SK-N-DZ (cell line): ENCODE results near the gene BRD3OS.
"Not testable (repeated sequence)": the region's sequence is repeated elsewhere in the genome, so short reads cannot be mapped to it uniquely, and the experiment has no call there.

Source experiments
- DNase-seq: peaks from one replicate; pipeline ENCODE4 v3.0.0-alpha.2; 2015; ENCODE audit warnings: low spot score

The BRD3OS gene

DNA sequence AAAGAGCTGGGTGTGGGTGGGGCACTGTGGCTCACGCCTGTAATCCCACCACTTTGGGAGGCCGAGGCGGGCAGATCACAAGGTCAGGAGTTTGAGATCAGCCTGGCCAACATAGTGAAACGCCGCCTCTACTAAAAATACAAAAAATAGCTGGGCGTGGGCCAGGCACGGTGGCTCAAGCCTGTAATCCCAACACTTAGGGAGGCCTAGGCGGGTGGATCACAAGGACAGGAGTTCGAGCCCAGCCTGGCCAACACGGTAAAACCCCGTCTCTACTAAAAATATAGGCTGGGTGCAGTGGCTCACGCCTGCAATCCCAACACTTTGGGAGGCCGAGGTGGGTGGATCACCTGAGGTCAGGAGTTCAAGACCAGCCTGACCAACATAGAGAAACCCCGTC, 36.5 kb upstream of the BRD3OS start:
- not testable (repeated sequence) for DNase-seq

DNA sequence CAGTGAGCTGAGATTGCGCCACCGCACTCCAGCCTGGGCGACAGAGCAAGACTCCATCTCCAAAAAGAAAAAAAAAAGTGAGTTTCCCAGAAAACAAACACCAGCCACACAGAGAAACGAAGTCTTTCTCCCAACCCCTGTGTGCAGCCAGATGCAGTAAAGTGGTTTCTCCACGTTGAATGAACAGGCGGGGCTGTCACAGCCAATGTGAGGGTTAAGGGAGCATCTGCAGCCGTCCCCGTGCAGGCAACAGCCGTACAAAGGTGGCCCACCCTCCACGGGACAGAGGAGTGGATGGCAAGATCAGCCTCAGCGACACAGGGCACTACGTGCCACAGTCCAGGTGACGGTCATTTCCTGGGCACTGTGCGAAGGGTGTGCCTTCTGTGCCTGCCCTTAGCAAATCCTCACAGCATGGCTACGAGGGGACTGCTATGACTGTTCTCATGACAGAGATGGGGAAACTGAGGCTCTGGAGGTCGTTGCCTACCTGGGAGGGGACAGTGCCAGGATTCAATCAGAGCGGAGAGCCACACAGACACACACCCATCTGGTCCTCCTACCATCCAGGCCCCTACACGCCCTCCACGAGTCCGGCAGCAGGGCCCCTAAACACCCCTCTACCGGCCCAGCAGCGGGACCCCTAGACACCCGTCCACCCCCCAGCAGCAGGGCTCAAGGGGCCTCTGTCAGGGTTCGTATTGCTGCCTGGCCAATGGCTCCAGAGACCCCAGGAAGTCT, 35.5 kb upstream of the BRD3OS start:
- DNase-seq = no peak

DNA sequence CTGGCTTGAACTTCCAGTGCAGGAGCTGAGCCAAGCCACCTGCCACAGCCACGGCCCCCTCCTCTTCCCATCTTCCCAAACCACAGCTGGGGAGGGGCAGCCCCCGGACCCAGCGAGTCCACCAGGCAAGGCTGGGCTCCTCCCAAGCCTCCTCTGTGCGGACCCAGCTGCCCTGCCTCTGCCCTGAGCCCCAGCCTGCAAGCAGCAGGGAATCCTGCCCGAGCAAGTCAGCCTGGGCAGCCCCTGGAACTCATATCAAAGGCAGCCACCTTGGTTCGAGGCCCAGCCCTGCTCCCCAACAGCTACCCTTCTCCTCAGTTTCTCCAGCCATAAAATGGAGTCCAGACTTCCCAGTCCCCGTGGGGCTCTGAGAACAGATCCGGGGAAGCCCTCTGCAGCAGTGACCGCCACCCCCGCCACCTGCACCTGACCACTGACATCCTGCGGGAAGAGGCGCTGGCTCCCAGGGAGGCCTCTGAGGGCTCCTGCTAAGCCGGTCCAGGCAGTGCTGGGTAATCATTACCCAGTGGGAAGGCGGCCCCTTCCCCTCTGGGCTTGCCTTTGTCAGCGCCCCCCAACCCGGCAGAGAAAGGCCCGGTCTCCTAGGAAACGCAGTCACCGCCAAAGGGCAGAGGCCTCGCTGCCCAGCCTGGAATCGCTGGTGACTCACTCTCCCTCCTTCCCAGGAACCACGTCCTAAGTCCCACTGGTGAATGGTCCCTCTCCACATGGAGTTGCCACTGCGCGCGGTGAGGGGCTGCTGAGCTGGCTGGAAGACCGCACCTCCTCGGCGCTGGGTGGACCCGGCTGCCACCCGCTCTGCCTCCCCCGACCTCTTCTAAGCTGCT, 34.7 kb upstream of the BRD3OS start:
- no peak for DNase-seq

DNA sequence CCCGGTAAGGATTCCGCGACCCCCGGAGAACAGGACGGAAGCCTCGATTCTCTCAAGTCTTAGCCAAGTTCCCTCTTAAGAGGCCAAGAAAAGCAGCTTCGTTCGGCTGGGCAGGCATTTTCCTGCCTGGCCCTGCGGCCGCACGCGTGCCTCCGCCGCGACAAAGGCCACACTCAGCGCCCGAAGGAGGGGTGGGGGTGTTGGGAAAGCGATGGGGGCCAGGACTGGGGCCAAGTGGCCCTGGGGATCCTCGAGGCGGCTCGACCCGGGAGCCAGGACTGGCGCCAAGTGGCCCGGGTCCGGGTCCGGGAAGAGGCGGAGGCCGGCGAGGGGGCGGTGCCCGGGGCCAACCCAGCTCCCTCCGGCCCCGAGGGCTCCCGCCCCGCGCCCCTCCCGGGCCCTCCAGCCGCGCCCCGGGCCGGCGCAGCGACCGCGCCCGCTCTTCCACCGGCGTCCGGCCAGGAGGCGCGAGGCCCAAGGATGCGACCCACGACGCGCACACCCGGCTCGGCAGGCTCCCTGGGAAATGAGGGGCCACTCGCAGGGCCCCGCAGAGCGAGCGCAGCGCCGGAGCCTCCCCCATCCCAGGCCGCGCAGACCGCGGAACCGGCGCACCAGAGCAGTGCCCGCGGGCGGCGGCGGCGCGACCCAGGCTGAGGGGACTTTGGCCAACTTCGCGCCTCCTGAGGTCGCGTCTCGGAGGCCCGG, 33.9 kb upstream of the BRD3OS start:
- no peak for DNase-seq

DNA sequence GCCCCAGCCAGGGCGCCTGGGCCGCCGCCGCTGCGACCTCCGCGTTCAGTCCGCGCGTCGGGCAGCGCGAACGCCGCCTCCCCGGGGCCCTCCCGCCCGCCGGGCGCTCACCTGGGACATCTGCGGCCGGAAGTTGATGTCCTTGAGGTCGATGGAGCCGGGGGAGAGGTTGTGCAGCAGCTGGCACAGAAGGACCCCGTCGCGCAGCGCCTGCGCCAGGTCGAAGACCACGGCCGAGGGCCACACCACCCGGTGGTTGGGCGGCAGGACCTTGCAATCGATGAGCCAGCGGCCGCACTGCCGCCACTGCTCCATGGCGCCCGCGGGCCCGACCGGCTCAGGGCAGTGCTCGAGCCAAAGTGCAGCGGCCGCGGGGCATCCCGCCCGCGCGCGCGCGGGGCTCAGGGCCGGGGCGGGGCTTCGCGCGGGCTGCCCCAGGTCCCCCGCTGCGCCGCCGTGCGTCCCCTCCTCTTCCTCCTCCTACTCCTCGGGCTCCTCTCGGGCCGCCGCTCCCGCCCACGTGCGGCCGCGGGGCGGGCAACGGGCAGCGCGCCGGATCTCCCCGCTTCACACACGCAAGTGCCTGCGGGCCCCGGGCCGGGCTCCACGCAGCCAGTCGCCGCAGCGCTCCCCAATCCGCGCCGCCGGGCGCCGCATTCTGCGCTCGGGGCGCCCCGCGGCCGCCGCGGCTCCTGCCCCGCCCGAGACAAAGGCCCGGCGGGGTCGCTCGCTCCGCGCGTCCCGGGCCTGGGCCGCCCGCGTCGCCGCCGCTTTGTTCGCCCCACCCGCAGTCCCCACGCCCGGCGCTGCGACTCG, 33.1 kb upstream of the BRD3OS start, which contains the start of gene VAV2:
VAV2 (minus strand) TSS at position 361 of the 816 bp plus-strand sequence; CDS start at position 315, 46 bp downstream.
- DNase-seq = peak; percentile 66

DNA sequence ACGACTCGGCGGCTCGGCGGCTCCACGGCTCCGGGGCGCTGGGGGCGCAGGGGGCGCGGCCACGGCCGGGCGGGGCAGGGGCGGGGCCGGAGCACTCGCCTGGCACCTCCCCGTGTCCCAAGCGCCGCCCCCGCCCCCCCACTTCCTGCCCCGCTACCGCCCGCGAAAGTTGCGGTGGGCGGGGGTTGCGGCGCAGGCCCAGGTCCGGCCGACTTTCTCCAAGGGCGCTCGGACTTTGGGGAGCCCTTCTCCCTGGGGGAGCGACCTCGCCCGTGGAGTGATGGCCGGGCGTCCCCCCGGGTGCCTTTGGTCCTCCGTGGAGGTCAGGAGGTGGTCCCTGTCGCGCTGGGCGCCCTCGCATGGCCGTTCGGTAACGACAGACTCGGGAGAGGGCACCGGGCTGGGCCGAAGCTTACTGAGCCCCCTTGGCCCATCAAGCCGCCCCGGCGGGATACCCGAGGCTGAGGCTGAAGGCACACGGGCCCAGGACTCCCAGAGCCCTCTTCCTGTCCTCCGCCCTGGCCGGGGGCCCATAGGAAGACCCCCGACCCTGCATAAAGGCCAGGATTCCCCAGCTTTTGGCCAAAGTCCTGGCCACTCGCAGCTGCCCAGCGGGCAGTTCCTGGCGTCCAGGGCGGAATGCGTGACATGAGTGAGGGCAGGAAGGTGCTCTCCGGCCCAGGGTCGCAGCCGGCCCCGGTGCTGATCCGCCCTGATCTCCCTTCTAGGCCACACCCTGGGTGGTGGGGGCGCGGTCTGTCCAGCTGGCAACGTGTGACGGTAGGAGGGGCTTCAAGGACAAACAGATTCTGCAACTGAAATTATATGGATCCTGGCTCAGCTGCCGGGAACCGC, 32.3 kb upstream of the BRD3OS start:
- peak; percentile 73 for DNase-seq

DNA sequence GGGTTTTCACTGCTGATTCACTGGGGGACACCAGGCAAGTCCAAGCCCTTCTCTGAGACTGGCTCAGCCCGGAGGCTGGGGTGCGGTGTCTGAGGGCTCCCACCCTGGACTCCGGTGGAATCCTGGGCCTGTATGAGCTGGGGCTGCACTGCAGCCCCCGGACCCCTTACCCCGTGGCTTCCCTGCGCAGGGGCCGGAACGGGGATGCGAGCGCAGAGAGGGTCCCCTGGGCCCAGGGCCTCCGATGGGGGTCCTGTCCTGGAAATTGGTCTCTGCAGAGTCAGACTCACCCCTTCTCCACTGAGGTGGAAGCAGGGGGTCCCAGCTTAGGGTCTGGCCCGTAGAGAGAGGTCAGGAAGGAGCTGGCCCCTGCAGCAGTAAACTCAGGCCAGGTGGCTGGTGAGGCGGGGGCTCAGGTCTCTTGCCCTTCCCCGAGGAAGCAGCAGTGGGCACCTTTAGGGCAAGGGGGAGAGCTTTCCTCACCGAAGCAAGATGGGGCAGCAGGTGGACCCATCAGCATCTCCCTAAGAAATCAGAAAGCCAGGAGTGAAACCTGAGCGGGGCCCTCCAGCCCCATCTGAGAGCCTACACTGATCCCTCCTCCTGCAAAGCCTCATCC, 31.5 kb upstream of the BRD3OS start:
- no peak for DNase-seq

DNA sequence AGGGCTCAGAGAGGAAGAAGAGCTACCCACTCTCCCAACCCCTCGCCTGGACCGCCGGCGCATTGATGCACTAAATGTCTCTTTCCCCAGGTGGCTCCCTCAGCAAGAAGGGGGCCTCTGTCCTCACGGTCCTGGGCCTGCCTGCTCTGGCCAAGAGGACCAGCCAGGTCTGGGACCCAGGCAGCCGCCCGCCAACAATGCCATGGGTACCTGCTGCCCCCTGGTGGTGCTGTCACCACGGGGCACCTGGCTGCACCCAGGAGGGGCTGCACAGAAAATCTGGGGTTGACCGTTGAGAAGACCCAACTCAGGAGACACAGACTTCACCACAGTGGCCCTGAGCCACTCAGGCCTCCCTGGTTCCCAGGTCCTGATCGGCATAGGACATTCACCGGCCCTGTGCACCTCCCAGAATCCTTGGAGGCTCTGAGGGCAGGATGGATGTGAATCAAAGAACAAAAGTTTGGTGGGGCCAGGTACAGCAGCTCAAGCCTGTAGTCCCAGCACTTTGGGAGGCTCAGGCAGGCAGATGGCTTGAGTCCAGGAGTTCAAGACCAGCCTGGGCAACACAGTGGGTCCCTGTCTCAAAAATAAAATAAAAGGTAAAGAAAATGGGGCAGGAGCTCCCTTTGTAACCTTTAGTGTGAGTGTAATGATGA, 30.8 kb upstream of the BRD3OS start:
- DNase-seq = peak; percentile 80

DNA sequence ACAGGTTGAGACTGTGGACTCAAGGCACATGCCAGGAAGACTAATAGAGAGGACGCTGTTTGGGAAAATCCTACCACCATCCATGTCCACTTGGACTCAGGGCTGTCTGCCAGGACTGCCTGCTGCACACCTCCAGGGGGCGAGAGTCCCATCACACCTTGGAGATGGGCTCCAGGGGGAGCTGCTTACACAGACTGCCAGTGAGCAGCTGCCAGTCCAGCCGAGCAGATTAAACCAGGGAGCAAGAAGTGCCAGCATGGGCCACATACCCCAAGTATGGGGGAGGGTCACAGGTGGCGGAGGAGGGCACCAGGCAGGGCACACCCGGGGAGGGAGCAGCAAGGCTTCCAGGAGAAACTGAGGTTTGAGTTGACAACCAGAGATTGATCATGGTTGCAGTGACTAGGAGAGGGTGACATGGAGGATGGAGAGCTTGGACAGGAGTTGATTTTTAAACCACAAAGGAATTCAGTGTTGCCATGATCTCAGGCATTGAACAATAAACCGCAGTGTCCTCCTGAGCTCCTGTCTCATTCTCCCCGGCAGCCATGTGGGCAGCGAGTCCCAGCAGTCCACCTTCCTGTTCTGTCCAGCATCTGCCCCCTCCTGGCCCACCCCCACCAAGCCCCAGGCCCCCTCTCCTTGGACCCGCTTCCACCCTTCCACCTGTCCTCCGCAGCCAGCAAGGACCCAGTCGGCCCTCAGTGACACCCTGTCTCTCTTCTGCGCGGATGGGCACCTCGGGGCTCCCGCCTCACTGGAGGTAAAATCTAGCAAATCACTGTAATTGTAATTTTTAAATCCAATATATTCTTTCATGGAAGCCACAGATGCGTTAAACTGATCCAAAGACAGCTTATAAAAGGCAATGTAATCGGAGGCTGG, 30.0 kb upstream of the BRD3OS start:
- DNase-seq = peak; percentile 57

DNA sequence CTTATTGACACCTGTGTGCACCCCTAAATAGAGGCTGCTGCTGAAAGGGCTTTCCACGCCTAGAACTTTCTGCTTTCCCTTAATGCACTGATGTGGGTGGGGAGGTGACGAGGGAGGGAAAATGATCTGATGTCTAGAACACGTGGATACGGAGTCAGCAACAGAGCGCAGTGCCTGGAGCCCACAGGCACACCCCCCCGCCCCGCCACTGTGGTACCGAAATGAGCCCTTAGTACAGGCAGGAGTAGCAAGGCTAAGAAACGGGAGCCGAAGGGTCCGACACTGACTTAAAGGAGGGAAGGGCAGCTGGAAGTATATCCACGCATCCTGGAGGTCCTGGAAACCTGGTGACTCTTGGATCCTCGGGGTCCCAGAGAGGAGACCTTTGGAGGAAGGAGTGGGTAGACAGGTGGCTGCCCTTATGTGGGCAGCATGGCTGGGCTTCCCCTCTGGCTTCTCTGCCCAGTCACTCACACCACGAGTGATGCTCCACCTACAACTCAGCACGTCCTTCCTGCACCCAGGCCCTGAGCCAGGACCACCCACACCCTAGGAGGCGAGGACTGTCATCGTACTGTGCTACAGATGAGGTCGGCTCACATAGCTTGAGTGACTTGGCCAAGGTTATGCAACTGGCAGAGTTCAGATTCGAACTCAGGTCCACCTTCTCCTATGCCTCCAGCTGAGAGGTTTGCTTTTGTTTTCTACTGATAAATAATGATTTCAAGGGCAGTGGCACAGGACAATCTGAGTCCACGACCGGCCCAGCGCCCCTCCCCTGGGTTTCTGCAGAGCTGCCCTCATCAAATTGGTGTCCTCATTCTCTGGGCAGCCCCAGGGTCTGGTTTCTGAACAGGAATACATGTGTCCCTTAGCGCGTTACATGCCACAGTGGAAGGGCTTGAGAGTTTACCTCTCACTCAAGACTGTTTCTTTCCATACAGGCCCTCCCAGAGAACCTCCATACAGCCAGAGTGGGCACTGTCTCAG, 28.5 kb upstream of the BRD3OS start:
- DNase-seq = no peak

DNA sequence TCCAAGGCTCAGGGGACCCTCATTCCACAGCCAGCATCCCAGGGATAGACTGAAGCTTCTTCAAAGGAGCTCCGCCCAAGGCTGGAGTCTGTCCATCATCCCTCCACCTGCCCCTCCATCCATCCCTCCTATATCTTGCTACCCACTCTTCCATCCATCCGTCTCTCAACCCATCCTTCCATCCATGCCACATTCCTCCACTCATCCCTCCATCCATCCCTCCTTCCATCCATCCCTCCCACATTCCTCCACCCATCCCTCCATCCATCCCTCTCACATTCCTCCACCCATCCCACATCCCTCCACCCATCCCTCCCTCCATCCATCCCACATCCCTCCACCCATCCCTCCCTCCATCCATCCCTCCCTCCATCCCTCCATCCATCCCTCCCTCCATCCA, 27.7 kb upstream of the BRD3OS start:
- DNase-seq = no peak

DNA sequence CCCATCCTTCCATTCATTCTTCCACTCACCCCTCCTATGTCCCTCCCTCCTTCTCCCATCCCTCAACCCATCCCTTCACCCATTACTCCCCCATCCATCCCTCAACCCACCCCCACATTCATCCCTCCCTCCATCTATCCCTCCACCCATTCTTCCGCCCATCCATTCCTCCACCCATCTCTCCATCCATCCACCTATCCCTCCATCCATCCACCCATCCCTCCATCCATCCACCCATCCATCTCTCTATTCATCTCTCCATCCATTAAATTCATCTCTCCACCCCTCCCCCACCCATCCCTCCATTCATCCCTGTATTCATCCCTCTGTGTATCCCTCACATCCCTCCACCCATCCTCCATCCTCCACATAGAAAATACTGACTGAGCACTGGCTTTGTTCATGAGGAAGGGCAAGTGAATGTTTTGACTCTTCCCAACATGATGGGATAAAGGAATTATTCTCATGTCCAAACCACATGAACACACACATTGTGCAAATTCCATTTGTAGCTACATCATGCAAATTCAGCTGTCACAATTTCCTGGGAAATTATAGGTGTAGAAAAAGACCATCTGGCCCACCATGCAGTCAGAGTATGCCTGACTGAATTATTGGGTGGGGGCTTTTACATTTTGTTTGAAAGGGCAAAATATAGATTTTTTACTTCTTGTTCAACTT, 26.2 kb upstream of the BRD3OS start:
- DNase-seq = no peak

DNA sequence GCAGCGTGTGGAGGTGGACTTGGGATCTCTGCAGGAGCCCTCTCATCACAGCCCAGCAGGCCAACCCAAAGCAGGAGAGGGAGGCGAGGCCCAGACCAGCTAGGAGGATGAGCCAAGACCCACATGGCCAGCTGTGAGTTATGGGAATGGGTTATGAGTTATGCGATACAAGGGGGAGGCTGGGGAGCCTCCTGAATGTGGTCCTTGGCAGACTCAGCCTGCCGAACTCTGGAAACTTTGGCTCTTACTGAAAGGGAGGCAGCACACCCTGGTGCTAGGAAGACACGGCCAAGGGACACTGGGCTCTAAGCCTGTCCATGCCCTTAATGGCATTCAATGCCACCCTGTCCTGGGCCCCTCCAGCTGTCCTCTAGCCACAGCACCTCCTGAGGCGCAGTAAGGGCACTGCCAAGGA, 25.4 kb upstream of the BRD3OS start:
- no peak for DNase-seq

DNA sequence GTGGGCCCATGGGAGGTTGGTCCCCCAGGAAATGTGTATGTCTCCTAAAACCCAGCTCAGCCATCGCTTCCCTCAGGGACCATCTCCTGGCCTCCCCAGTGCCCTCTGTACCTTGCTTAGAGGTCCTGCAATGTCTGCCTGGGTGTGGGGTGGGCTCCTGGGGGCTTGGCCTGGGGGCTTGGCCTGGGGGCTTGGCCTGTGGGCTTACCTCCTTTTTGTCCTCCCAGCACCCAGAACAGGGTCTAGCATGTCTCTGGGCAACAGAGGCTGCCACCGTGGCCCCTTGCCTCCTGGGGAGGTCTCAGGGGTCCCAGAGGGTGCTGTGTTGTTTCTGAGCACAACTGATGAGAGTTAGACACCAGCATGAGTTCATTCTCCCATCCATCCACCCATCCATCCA, 22.5 kb upstream of the BRD3OS start:
- no peak for DNase-seq

DNA sequence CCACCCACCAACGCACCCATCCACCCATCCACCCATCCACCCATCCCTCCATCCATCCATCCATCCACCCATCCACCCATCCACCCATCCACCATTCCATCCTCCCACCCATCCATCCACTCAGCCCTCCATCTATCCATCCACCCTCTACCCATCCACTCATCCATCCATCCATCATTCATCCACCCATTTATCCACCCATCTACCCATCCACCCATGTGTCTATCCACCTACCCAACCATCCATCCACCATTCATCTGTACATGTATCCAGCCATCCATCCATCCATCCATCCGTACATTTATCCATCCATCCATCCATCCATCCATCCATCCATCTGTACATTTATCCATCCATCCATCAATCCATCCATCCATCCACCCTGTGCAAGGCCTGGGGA, 22.0 kb upstream of the BRD3OS start:
- no peak for DNase-seq

DNA sequence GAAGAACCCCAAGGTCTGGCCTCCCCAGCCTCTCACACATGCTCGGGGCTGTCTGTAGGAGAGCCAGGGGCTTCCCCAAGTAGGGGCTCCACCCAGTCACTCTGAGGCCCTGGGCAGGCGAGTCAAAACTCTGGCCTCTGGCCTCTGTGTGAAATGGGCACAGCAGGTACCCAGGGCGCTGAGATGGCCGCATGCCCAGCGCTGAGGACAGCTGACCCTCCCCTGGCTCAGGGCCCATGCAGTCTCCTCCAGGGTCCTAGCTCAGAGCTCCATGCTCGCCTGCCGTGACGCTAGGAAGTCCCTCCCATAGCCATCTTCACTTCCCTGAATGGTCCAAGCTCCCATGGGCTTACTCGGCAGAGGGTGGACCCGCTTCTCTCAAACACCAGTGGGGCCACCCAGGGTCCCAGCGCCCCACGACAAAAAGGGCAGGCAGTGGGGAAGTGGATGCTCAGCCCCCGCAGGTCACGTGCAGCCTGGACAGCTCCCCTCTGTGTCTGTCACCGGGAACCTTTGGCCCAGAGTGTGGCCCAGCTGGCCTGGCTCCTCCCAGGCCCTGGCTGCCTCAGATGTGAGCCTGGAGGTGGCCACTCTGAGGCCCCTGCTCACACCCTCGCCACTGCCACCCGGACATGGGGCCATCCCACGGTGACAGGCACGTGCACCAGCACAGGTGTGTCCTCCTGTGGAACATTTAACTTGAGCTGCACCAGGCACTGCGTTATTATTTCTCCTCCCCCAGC, 21.0 kb upstream of the BRD3OS start:
- no peak for DNase-seq
